Hepatocyte (in vitro differentiated cells): ENCODE data around the gene ZNF254. TPM values are rescaled to one million over a fixed set of nuclear protein-coding genes. Genes with fewer than 3 reads are reported as not detected.

Experiments
- DNase-seq: peaks from one replicate; pipeline ENCODE4 v3.0.0-alpha.2; 2016; ENCODE audit warnings: low spot score
- H2AFZ ChIP-seq: fragments of 200-600 bp; sonication (generic); 2 replicates; pipeline ENCODE4 v1.6.0; 2016; ENCODE audit warnings: antibody characterized with exemption, mild to moderate bottlenecking
- H3K27ac ChIP-seq: fragments of 200-600 bp; sonication (generic); 2 replicates; pipeline ENCODE4 v1.5.1; 2016; ENCODE audit warnings: mild to moderate bottlenecking
- H3K27me3 ChIP-seq: fragments of 200-600 bp; sonication (generic); 2 replicates; pipeline ENCODE4 v1.6.1; 2016
- H3K36me3 ChIP-seq: fragments of 200-600 bp; sonication (generic); replicated peaks from 2 replicates; pipeline ENCODE4 v1.5.1; 2016; ENCODE audit warnings: low read depth; ENCODE audit not compliant: insufficient read depth
- H3K4me1 ChIP-seq: fragments of 200-600 bp; sonication (generic); 2 replicates; pipeline ENCODE4 v1.5.1; 2016; ENCODE audit warnings: mild to moderate bottlenecking, moderate library complexity; ENCODE audit not compliant: insufficient read depth
- H3K4me2 ChIP-seq: fragments of 200-600 bp; sonication (generic); 2 replicates; pipeline ENCODE4 v1.6.0; 2016
- H3K4me3 ChIP-seq: fragments of 200-600 bp; sonication (generic); 2 replicates; pipeline ENCODE4 v1.5.1; 2016; ENCODE audit warnings: mild to moderate bottlenecking
- H3K79me2 ChIP-seq: fragments of 200-600 bp; sonication (generic); 2 replicates; pipeline ENCODE4 v1.6.0; 2017; ENCODE audit warnings: mild to moderate bottlenecking
- H3K9me2 ChIP-seq: fragments of 200-600 bp; sonication (generic); replicated peaks from 2 replicates; pipeline ENCODE4 v1.6.0; 2017; ENCODE audit warnings: mild to moderate bottlenecking; ENCODE audit not compliant: insufficient read depth
- H3K9me3 ChIP-seq: fragments of 200-600 bp; sonication (generic); 2 replicates; pipeline ENCODE4 v1.5.1; 2016; ENCODE audit warnings: low read depth, mild to moderate bottlenecking
- H4K20me1 ChIP-seq: fragments of 200-600 bp; sonication (generic); 2 replicates; pipeline ENCODE4 v1.6.0; 2016; ENCODE audit warnings: mild to moderate bottlenecking; ENCODE audit not compliant: insufficient read depth, poor library complexity, severe bottlenecking
- EZH2 ChIP-seq: fragments of 200-600 bp; sonication (generic); IDR thresholded peaks from 2 replicates; pipeline ENCODE4 v1.6.1; 2016; ENCODE audit warnings: antibody characterized with exemption, mild to moderate bottlenecking, borderline replicate concordance
- EZH2phosphoT487 ChIP-seq: fragments of 200-600 bp; sonication (generic); IDR thresholded peaks from one replicate; pipeline ENCODE4 v1.6.1; 2018; ENCODE audit warnings: antibody characterized with exemption, mild to moderate bottlenecking, low read depth, moderate library complexity; ENCODE audit not compliant: unreplicated experiment, severe bottlenecking
- WGBS: methylation state at CpG from one replicate; pipeline ENCODE4 v1.1.6; 2016; ENCODE audit warnings: low lambda C conversion rate; ENCODE audit errors: missing lambda C conversion rate; 5-methylcytosine and 5-hydroxymethylcytosine counted together
- polyA plus RNA-seq: library from polyadenylated mRNA; unstranded; fragments of >200 nt; fragmentation: Nextera tagmentation; extraction: Ambion mirVana; gene quantifications from 2 replicates; pipeline ENCODE4 v1.2.1, GENCODE V29; 2016
- total RNA-seq: library from RNA; depleted of rRNA; stranded (reverse); fragments of >200 nt; gene quantifications from 2 replicates; pipeline ENCODE4 v1.2.3, GENCODE V29; 2014
- TF ChIP-seq, protein P1 (sequence below): fragments of 200-600 bp; sonication (generic); IDR thresholded peaks from 2 replicates; pipeline ENCODE4 v1.5.1; 2016; ENCODE audit warnings: antibody characterized with exemption, mild to moderate bottlenecking; ENCODE audit not compliant: poor library complexity

ZNF254 gene
- total and polyA plus RNA-seq, 2 experiments from 2014 or later: 8.5 to 30.1 TPM

DNA sequence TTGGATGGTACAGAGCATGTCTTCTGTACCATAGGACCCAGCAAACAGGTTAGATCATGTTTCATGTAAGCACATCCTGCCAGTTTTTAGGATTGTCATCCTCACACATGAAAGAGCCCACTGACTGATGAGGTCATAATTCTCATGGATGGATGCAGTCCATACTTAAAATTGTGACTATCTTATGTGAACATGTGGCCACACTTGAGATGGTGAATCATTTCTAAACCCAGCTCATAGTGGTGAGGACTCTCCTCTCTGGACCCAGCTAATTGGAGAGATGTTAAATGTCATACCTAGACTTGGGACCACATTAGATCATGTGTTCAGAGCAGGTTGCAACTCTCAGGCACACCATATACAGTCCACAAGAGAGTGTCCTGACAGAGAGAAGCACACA is 24.8 kb upstream of the ZNF254 start:
- H3K27ac ChIP-seq: no peak overlapping the region
- H3K79me2 ChIP-seq: no peaks in the 10 kb centered on the region
- H3K4me3 ChIP-seq: no peak overlapping the region
- H4K20me1 ChIP-seq: no peaks in the 10 kb centered on the region
- no peaks in the 10 kb centered on the region for H3K36me3 ChIP-seq
- no peak for TF ChIP-seq EZH2phosphoT487
- TF ChIP-seq, protein P1, sequence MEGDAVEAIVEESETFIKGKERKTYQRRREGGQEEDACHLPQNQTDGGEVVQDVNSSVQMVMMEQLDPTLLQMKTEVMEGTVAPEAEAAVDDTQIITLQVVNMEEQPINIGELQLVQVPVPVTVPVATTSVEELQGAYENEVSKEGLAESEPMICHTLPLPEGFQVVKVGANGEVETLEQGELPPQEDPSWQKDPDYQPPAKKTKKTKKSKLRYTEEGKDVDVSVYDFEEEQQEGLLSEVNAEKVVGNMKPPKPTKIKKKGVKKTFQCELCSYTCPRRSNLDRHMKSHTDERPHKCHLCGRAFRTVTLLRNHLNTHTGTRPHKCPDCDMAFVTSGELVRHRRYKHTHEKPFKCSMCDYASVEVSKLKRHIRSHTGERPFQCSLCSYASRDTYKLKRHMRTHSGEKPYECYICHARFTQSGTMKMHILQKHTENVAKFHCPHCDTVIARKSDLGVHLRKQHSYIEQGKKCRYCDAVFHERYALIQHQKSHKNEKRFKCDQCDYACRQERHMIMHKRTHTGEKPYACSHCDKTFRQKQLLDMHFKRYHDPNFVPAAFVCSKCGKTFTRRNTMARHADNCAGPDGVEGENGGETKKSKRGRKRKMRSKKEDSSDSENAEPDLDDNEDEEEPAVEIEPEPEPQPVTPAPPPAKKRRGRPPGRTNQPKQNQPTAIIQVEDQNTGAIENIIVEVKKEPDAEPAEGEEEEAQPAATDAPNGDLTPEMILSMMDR: no peak
- no peak overlapping the region for H3K4me2 ChIP-seq
- no peaks in the 10 kb centered on the region for H3K9me2 ChIP-seq
- no peaks in the 10 kb centered on the region for H3K9me3 ChIP-seq
- no peak for DNase-seq
- H2AFZ ChIP-seq: no peak overlapping the region
- H3K27me3 ChIP-seq: no peaks in the 10 kb centered on the region
- H3K4me1 ChIP-seq: no peaks in the 10 kb centered on the region

DNA sequence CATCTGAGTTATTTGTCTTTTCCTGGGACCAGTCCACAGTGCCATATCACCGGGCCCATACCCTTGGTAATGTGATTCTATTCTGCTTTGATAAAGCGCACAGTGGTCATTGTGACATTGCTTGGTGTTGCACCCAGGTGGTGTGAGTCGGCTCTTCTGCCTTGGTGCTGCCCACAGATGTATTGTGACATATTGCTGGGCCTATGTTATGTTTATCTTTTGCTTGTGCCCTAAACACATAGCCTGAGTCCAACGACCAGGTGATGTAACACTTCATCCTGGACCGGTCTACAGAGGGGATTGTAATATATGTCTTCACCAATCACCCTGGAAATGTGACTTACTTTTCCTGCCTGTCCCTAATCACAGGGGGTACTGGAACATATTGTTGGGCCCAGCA is 23.7 kb upstream of the ZNF254 start:
- Histone ChIP-seq H3K79me2 (peaks cover under 1% of the 10 kb centered on the region), H3K27ac (no peak overlapping the region), H3K9me3 (no peaks in the 10 kb centered on the region), H4K20me1 (no peaks in the 10 kb centered on the region), H3K4me2 (no peak overlapping the region), H3K4me3 (no peak overlapping the region), H3K36me3 (no peaks in the 10 kb centered on the region), H3K27me3 (no peaks in the 10 kb centered on the region), H3K4me1 (no peaks in the 10 kb centered on the region), H3K9me2 (no peaks in the 10 kb centered on the region), H2AFZ (no peak overlapping the region)
- no peak for DNase-seq
- 95% methylated on average over 5 of the region's 5 CpGs for WGBS
- TF ChIP-seq EZH2phosphoT487: no peak
- TF ChIP-seq, protein P1: no peak
- TF ChIP-seq EZH2: no peak

DNA sequence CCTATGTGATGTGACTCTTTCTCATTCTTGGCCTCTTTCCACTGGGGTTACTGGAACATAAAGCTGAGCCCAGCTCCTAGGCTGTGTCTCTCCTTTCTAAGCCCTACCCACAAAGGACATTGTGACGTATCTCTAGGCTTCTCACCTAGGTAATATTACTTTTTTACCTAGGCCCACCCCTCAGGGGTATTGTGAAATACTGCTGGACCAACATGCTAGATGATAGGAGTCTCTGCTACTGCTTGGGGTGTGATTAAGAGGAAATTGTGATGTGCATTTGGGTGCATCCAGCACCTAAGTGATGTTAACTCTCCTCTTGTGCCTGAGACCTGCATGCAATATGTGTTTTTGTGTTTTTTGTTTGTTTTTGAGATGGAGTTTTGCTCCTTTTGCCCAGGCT is 22.8 kb upstream of the ZNF254 start:
- Histone ChIP-seq H3K79me2 (peaks cover 3% of the 10 kb centered on the region), H3K27me3 (no peaks in the 10 kb centered on the region), H3K4me1 (no peaks in the 10 kb centered on the region), H3K9me3 (no peaks in the 10 kb centered on the region), H4K20me1 (no peaks in the 10 kb centered on the region), H3K27ac (no peak overlapping the region), H2AFZ (no peak overlapping the region), H3K4me2 (no peak overlapping the region), H3K4me3 (no peak overlapping the region), H3K36me3 (no peaks in the 10 kb centered on the region), H3K9me2 (no peaks in the 10 kb centered on the region)
- TF ChIP-seq EZH2phosphoT487 (no peak), EZH2 (no peak)
- TF ChIP-seq, protein P1: no peak
- WGBS: 85% methylated on average over 1 of the region's 1 CpG
- no peak for DNase-seq

DNA sequence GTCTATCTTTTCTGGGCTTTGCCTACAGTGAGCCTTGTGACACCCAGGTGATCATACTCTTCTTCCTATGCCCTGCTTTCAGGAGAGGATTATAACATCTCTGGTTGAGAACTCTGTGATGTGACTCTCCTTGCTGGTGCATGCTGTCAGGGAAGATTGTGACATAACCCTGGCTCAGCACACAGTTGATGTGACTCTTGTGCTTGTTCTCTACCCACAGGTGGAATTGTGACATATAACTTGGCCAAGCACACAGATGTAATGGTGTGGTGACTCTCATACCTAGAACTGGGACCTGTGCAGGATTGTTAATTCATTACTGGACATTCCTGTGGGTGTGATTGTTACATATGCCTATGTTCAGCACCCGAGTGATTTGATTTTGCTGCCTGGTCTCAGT is 21.7 kb upstream of the ZNF254 start:
- no peaks in the 10 kb centered on the region for H4K20me1 ChIP-seq
- no peaks in the 10 kb centered on the region for H3K4me1 ChIP-seq
- no peak overlapping the region for H3K4me2 ChIP-seq
- DNase-seq: no peak
- H3K79me2 ChIP-seq: peaks cover 3% of the 10 kb centered on the region
- no peaks in the 10 kb centered on the region for H3K27me3 ChIP-seq
- 100% methylated on average over 1 of the region's 1 CpG for WGBS
- no peak overlapping the region for H3K4me3 ChIP-seq
- no peak overlapping the region for H3K27ac ChIP-seq
- TF ChIP-seq, protein P1: no peak
- no peak for TF ChIP-seq EZH2phosphoT487
- no peak for TF ChIP-seq EZH2
- no peaks in the 10 kb centered on the region for H3K36me3 ChIP-seq
- H3K9me3 ChIP-seq: no peaks in the 10 kb centered on the region
- H3K9me2 ChIP-seq: no peaks in the 10 kb centered on the region
- H2AFZ ChIP-seq: no peak overlapping the region
